Cardiac muscle cell (in vitro differentiated cells and primary cell): ENCODE data around the gene LNX2. TPM values are rescaled to one million over a fixed set of nuclear protein-coding genes. Genes with fewer than 3 reads are reported as not detected.

Experiments used
- DNase-seq, 2 donors: peaks; one replicate each; pipeline versions ENCODE4 v3.0.0 to v3.0.0-alpha.2; 2010 to 2017; ENCODE audit warnings: low read depth in 1 of 2, low spot score in 1 of 2
- H3K27ac ChIP-seq: fragments of 200-600 bp; sonication (generic); 2 replicates; pipeline ENCODE4 v1.5.1; 2016
- H3K27me3 ChIP-seq: fragments of 200-600 bp; sonication (generic); 2 replicates; pipeline ENCODE4 v1.6.0; 2016; ENCODE audit warnings: control low read depth
- H3K36me3 ChIP-seq: fragments of 200-600 bp; sonication (generic); 2 replicates; pipeline ENCODE4 v1.5.1; 2016; ENCODE audit warnings: control low read depth
- H3K4me1 ChIP-seq: fragments of 200-600 bp; sonication (generic); 2 replicates; pipeline ENCODE4 v1.8.1; 2017; ENCODE audit warnings: low read depth, mild to moderate bottlenecking, mixed run types
- H3K4me3 ChIP-seq: fragments of 200-600 bp; sonication (generic); 2 replicates; pipeline ENCODE4 v1.5.1; 2016; ENCODE audit warnings: mild to moderate bottlenecking
- H3K9me3 ChIP-seq: fragments of 200-600 bp; sonication (generic); 2 replicates; pipeline ENCODE4 v1.5.1; 2017; ENCODE audit warnings: low read depth, mild to moderate bottlenecking, control low read depth
- CTCF ChIP-seq: IDR thresholded peaks from 2 replicates; pipeline ENCODE4 v1.5.1; 2012; ENCODE audit warnings: low read depth, mild to moderate bottlenecking, low read length
- polyA plus RNA-seq: library from polyadenylated mRNA; unstranded; fragments of >200 nt; fragmentation: Nextera tagmentation; extraction: Ambion mirVana; gene quantifications from 2 replicates; pipeline ENCODE4 v1.2.1, GENCODE V29; 2016
- total RNA-seq: library from RNA; depleted of rRNA; stranded (reverse); fragments of >200 nt; gene quantifications from 2 replicates; pipeline ENCODE4 v1.2.3, GENCODE V29; 2016

The LNX2 gene
- total and polyA plus RNA-seq, 2 experiments from 2014 or later: 7.1 to 11.6 TPM

- Histone ChIP-seq H3K27me3 (no peaks in the 10 kb centered on the region), H3K27ac (no peak overlapping the region), H3K4me3 (no peak overlapping the region), H3K36me3 (no peaks in the 10 kb centered on the region), H3K4me1 (peaks cover 17% of the 10 kb centered on the region), H3K9me3 (no peaks in the 10 kb centered on the region)
- DNase-seq: no peak
- no peak for TF ChIP-seq CTCF
Measured at GRCh38 chr13:27601208-27601607, 19.1 kb downstream of the LNX2 start.

DNA sequence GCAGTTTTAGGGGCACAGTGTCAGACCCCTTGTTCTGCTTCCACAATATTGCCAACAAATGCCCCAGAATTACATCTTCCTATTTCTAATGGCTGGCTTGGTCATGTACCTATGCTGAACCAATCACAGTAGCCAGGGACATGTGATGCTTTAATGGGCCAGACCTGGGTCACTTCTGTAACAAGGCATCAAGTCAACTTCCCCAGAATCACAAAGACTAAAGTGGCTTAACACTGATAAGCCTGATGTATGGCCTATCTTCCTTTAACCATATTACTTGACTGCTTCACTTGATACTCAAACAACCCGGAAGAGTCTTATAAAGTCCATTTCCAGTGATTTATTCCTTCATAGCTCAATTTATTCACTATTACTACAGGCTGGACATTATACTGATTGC is 19.6 kb downstream of the LNX2 start:
- Histone ChIP-seq H3K27ac (peak overlapping the region; percentile 58), H3K4me1 (peaks cover 17% of the 10 kb centered on the region), H3K36me3 (no peaks in the 10 kb centered on the region), H3K27me3 (no peaks in the 10 kb centered on the region), H3K4me3 (no peak overlapping the region), H3K9me3 (no peaks in the 10 kb centered on the region)
- DNase-seq: no peak
- no peak for TF ChIP-seq CTCF

DNA sequence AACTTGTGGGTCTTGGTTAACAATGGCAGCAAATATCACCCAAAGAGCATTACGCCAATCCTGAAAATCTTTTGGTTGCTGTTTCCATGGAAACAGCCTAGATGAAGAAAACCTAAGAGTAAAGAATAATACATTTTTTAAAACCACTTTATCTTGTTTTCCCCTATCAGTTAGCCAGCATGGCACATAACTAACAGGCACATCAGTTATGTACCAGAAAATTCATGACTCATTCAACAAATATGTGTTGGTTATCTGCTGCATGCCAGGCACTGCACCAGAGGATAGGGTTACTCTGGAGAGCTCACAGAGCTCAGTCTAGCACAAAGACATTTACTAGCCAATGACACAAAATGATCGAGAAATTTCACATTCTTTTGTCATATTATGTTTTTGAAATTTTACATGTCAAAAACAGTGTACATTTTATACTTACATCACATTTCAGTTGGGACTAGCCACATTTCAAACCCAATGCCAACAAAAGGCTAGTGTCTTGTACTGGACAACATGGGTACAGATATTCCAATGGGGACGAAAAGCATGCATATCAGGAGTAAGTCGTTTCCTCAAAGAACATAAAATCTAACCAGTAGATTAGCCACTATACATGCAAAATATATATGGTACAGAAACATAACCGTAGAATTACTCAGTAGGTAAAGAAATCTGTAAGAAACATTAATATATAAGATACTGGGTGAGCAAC is 20.3 kb downstream of the LNX2 start:
- DNase-seq: peak; percentile 47 to 80
- Histone ChIP-seq H3K4me1 (peaks cover 17% of the 10 kb centered on the region), H3K27me3 (no peaks in the 10 kb centered on the region), H3K27ac (peak overlapping the region; percentile 58), H3K9me3 (no peaks in the 10 kb centered on the region), H3K4me3 (no peak overlapping the region), H3K36me3 (no peaks in the 10 kb centered on the region)
- TF ChIP-seq CTCF: no peak

DNA sequence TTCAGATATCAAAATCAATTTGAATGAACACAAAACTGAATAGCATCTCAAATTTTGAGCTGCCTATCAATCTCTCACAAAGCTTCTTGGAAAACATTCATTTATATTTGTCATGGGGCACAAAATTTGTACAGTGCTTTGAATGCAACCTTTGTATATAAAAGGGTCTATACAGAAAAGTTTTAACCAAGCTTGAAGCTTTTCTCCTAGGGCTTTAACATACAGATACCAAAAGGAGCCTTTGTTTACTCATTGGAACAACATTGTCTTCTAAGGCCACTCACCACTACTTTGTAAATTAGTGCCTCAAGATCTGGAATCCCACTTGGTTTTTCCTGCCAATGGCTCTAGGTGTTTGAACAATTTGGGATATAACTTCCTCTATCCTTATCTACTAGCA is 21.2 kb downstream of the LNX2 start:
- no peak overlapping the region for H3K4me3 ChIP-seq
- no peak for DNase-seq
- peaks cover 17% of the 10 kb centered on the region for H3K4me1 ChIP-seq
- H3K27me3 ChIP-seq: no peaks in the 10 kb centered on the region
- H3K36me3 ChIP-seq: no peaks in the 10 kb centered on the region
- H3K27ac ChIP-seq: no peak overlapping the region
- H3K9me3 ChIP-seq: no peaks in the 10 kb centered on the region
- TF ChIP-seq CTCF: no peak

GRCh38 chr13:27595055-27595811 is 25.1 kb downstream of the LNX2 start:
- Histone ChIP-seq H3K9me3 (no peaks in the 10 kb centered on the region), H3K36me3 (no peaks in the 10 kb centered on the region), H3K4me1 (peaks cover 14% of the 10 kb centered on the region), H3K4me3 (no peak overlapping the region), H3K27me3 (no peaks in the 10 kb centered on the region), H3K27ac (no peak overlapping the region)
- DNase-seq: no peak
- TF ChIP-seq CTCF: no peak
